ENCODE measurements around the gene CNPPD1.

DNA sequence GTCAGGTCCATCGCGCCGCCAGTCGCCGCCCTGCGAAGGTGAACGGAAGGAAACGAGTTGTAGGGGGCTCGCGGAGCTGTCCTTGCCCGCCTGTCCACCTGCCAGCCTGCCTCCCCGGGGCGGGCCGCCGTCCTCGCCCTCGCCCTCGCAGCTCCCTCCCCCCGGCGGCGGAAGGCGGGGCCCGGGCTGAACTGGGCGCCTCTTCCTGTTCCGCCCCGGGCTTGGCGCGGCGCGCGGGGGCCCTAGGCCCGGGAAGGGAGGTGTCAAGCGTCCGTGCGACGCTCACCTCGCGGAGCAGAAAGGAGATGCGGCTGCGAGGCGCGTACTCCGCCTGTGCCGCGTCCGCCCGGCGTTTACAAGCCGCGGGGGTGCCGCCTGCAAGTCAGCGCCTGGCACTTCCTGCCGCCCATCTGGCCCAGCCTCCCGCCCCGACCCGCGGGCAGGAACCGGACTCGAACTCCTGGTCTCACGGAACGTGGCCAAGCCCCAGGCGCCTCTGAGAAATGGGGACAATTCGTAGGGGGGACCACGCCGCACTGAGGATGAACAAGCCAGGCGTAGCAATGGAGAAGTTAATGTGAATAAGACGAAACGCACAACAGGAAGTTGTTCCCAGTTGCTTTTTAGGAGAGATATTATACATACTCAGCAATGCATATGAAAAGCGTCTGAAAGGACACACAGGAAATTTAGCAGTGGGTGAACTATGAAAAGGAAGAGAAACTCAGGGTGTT lies at the start of gene CNPPD1:
- TF ChIP-seq, protein P1, sequence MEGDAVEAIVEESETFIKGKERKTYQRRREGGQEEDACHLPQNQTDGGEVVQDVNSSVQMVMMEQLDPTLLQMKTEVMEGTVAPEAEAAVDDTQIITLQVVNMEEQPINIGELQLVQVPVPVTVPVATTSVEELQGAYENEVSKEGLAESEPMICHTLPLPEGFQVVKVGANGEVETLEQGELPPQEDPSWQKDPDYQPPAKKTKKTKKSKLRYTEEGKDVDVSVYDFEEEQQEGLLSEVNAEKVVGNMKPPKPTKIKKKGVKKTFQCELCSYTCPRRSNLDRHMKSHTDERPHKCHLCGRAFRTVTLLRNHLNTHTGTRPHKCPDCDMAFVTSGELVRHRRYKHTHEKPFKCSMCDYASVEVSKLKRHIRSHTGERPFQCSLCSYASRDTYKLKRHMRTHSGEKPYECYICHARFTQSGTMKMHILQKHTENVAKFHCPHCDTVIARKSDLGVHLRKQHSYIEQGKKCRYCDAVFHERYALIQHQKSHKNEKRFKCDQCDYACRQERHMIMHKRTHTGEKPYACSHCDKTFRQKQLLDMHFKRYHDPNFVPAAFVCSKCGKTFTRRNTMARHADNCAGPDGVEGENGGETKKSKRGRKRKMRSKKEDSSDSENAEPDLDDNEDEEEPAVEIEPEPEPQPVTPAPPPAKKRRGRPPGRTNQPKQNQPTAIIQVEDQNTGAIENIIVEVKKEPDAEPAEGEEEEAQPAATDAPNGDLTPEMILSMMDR (conservative IDR thresholded peaks at IDR 0.05; ENCODE audit: low read depth, low read length) = no peak
- TF ChIP-seq EZH2phosphoT487 (IDR thresholded peaks at IDR 0.05; ENCODE audit: borderline replicate concordance, low read length) = no peak
